ENCODE measurements around the gene HSPG2. TPM values are rescaled to one million over a fixed set of nuclear protein-coding genes. Genes with fewer than 3 reads are reported as not detected.

The HSPG2 gene
- total RNA-seq, 2 donors from 2014 or later, result 684 to 846 TPM

DNA sequence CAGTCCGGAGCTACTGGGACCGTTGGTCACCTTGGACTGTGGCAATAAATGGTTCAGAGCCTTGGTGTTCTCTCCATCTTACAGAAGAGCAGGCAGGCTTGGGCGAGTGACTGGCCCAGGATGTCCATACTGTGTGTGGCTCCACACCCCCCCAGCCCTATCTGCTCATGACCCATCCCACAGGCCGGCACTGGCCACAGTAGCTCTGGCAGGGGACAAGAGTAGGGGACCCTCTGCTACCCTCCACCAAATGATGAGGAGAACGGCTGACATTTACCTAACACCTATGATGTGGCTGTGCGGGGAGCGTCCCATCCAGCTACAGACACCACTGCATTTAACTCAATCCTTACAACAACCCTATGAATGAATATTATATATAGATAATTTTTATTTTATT, 111.7 kb downstream of the HSPG2 start:
- TF ChIP-seq, protein P1, sequence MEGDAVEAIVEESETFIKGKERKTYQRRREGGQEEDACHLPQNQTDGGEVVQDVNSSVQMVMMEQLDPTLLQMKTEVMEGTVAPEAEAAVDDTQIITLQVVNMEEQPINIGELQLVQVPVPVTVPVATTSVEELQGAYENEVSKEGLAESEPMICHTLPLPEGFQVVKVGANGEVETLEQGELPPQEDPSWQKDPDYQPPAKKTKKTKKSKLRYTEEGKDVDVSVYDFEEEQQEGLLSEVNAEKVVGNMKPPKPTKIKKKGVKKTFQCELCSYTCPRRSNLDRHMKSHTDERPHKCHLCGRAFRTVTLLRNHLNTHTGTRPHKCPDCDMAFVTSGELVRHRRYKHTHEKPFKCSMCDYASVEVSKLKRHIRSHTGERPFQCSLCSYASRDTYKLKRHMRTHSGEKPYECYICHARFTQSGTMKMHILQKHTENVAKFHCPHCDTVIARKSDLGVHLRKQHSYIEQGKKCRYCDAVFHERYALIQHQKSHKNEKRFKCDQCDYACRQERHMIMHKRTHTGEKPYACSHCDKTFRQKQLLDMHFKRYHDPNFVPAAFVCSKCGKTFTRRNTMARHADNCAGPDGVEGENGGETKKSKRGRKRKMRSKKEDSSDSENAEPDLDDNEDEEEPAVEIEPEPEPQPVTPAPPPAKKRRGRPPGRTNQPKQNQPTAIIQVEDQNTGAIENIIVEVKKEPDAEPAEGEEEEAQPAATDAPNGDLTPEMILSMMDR (IDR thresholded peaks at IDR 0.05), result no peak
- DNase-seq (ENCODE audit: low spot score), result no peak
- ATAC-seq (ENCODE audit: insufficient number of reproducible peaks, low FRiP score, low read depth), result no peak
- no peaks in the 10 kb centered on the region for H3K4me1 ChIP-seq (ENCODE audit: control insufficient read depth in 1 of 2, low read depth in 2 of 2)
- H3K27me3 ChIP-seq (replicated peaks; ENCODE audit: insufficient read depth), result no peaks in the 10 kb centered on the region
- H3K27ac ChIP-seq, result no peak overlapping the region
- H3K4me3 ChIP-seq, result no peak overlapping the region
- peaks cover 77% of the 10 kb centered on the region for H3K36me3 ChIP-seq
- H3K9me3 ChIP-seq, result no peaks in the 10 kb centered on the region

DNA sequence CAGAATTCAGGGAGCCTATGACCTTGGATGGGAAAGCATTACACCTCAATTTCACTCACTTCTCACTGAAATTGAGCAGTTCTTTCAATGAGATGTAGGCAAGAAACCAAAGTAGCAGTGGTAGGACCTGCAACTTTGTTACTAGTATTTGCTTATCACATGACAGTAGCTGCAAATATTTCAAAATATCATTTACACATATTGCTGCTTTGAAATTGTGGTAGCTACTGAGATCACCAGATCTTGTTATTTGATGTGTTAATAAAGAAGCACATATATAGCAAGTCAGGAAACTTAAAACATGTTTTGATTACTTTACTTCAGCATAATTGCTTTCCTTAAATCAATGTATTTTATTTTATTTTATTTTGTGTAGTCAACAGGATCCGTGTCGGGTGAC, 112.2 kb downstream of the HSPG2 start:
- no peaks in the 10 kb centered on the region for H3K4me1 ChIP-seq (ENCODE audit: control insufficient read depth in 1 of 2, low read depth in 2 of 2)
- peaks cover 73% of the 10 kb centered on the region for H3K36me3 ChIP-seq
- no peak overlapping the region for H3K4me3 ChIP-seq
- TF ChIP-seq, protein P1 (IDR thresholded peaks at IDR 0.05), result no peak
- no peaks in the 10 kb centered on the region for H3K27me3 ChIP-seq (replicated peaks; ENCODE audit: insufficient read depth)
- no peaks in the 10 kb centered on the region for H3K9me3 ChIP-seq
- no peak overlapping the region for H3K27ac ChIP-seq
- ATAC-seq (ENCODE audit: insufficient number of reproducible peaks, low FRiP score, low read depth) (no peak), DNase-seq (ENCODE audit: low spot score) (no peak)

DNA sequence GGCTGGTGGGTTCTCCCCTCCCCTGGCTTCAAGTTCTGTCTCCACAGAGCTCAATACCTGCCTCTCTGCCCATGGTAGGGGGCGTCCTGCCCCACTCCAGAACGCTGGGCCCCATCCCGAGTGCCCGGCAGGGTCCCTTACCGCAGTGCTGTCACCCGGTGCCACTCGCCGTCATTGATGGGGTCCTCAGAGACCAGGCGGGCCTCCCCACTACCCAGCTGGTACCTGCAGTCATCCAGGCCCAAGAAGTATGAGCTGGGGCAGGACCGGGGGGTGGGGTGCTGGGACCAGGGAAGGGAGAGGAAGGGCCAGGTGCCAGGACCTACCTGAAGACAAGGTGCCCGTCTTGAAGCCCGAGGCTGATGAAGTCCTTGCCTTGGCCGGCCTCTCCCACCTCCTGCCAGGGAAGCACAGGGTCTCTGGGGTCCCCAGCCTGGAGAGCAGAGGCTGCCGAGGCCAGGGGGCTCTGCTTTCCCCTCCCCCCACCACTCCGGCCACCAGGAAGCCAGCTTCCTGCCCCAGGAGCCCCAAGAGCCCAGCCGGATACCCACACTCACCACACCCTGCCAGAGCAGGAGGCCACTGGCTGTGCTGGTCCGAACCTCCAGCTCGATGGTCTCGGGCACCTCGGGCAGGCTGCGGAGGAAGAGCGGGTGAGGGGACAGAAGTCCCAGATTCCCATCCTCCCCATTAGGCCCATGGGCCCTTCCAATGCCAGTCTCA, 113.0 kb downstream of the HSPG2 start:
- TF ChIP-seq, protein P1 (IDR thresholded peaks at IDR 0.05), result no peak
- ATAC-seq (ENCODE audit: insufficient number of reproducible peaks, low FRiP score, low read depth) (no peak), DNase-seq (ENCODE audit: low spot score) (no peak)
- no peaks in the 10 kb centered on the region for H3K27me3 ChIP-seq (replicated peaks; ENCODE audit: insufficient read depth)
- H3K36me3 ChIP-seq, result peaks cover 65% of the 10 kb centered on the region
- no peak overlapping the region for H3K4me3 ChIP-seq
- no peaks in the 10 kb centered on the region for H3K9me3 ChIP-seq
- no peaks in the 10 kb centered on the region for H3K4me1 ChIP-seq (ENCODE audit: control insufficient read depth in 1 of 2, low read depth in 2 of 2)
- no peak overlapping the region for H3K27ac ChIP-seq

DNA sequence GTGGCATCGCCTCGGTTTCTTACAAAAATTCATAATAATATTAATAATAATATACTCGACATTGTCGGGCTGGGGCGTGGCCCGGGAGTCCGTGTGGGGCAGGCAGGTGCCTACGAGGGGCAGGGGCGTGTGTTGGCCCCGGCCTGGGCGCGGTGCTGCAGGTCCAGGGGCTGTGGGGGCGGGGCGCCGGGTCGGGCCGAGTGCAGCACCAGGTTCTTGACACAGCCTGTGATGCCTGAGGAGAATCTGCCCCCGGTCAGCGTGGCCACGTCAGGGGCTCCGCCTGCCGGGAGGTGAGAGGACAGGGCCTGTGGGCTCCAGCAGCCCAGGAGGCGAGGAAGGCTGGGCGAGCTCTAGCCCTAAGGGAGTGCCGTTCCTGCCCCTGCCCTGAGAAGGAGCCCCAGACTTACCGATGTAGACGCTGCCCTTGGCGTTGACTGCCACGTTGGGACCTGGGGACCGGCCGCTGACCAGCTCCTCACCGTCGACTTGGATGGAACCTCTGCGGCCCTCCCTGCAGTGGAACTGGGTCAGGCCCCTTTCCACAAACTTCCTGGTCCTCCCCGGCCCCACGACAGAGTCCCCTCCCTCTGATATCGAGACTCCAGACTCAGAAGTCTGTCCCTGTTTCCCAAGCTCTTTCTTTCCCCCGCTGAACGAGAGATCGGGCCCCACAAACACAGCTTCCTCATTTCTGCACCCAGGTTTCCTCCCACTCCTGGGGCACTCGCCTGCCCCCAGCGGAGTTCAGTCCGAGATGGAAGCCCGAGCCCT, 113.7 kb downstream of the HSPG2 start:
- H3K9me3 ChIP-seq, result no peaks in the 10 kb centered on the region
- no peaks in the 10 kb centered on the region for H3K4me1 ChIP-seq (ENCODE audit: control insufficient read depth in 1 of 2, low read depth in 2 of 2)
- no peak overlapping the region for H3K27ac ChIP-seq
- no peak overlapping the region for H3K4me3 ChIP-seq
- no peak for DNase-seq (ENCODE audit: low spot score)
- TF ChIP-seq, protein P1 (IDR thresholded peaks at IDR 0.05), result no peak
- no peaks in the 10 kb centered on the region for H3K27me3 ChIP-seq (replicated peaks; ENCODE audit: insufficient read depth)
- no peak for ATAC-seq (ENCODE audit: insufficient number of reproducible peaks, low FRiP score, low read depth)
- peaks cover 60% of the 10 kb centered on the region for H3K36me3 ChIP-seq

DNA sequence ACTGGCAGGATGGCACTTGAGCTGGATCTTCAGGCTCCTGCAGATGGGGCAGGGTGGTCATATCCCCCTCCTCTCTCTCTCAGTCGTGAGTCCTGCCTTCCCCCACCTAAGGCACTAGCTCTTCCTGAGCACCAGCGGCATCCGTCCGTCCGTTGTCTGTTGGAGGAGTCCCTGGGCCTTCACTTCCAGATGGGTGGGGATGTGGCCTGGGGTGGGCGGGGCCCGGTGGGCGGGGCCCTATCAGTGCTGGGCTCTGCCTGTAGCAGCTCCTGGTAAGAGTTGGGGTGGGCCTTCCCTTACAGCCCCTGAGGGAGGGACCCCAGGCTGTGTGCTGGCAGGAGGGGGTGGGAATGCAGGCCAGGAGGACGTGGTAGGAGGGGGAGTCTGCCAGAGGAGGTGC, 114.8 kb downstream of the HSPG2 start:
- H3K27me3 ChIP-seq (replicated peaks; ENCODE audit: insufficient read depth), result no peaks in the 10 kb centered on the region
- no peak for ATAC-seq (ENCODE audit: insufficient number of reproducible peaks, low FRiP score, low read depth)
- H3K36me3 ChIP-seq, result peaks cover 49% of the 10 kb centered on the region
- no peak for DNase-seq (ENCODE audit: low spot score)
- no peaks in the 10 kb centered on the region for H3K4me1 ChIP-seq (ENCODE audit: control insufficient read depth in 1 of 2, low read depth in 2 of 2)
- no peak overlapping the region for H3K27ac ChIP-seq
- H3K9me3 ChIP-seq, result no peaks in the 10 kb centered on the region
- TF ChIP-seq, protein P1 (IDR thresholded peaks at IDR 0.05), result no peak
- H3K4me3 ChIP-seq, result no peak overlapping the region

All from thoracic aorta (tissue), 2 donors.